ENCODE measurements around the gene KATNA1.

KATNA1 gene

GRCh38 chr6:149586149-149586548 is 62.4 kb downstream of the KATNA1 start:
- no peak for TF ChIP-seq CTCF (IDR thresholded peaks at IDR 0.05)
- Histone ChIP-seq H3K27ac (no peak overlapping the region), H3K4me3 (no peak overlapping the region), H3K9me3 (no peaks in the 10 kb centered on the region), H3K4me1 (no peaks in the 10 kb centered on the region), H3K36me3 (peaks cover 49 to 84% (median 78%) of the 10 kb centered on the region in 3 donors), H3K27me3 (no peaks in the 10 kb centered on the region)
- no peak for DNase-seq
- intact Hi-C loops (cut with DNase I; ENCODE audit: low total_unique reads): no loop called here

GRCh38 chr6:149581349-149581748 is 67.2 kb downstream of the KATNA1 start:
- Histone ChIP-seq H3K27ac (no peak overlapping the region), H3K4me3 (no peak overlapping the region), H3K27me3 (no peaks in the 10 kb centered on the region), H3K36me3 (peaks cover 43 to 67% (median 59%) of the 10 kb centered on the region in 3 donors), H3K9me3 (no peaks in the 10 kb centered on the region), H3K4me1 (no peaks in the 10 kb centered on the region)
- intact Hi-C loops (cut with DNase I; ENCODE audit: low total_unique reads): no loop called here
- no peak for TF ChIP-seq CTCF (IDR thresholded peaks at IDR 0.05)
- no peak for DNase-seq

- peaks cover 43 to 67% (median 54%) of the 10 kb centered on the region in 3 donors for H3K36me3 ChIP-seq
- no peak overlapping the region for H3K27ac ChIP-seq
- H3K4me3 ChIP-seq: no peak overlapping the region
- H3K27me3 ChIP-seq: no peaks in the 10 kb centered on the region
- TF ChIP-seq CTCF (IDR thresholded peaks at IDR 0.05): no peak
- H3K4me1 ChIP-seq: no peaks in the 10 kb centered on the region
- H3K9me3 ChIP-seq: no peaks in the 10 kb centered on the region
- intact Hi-C loops (cut with DNase I; ENCODE audit: low total_unique reads): no loop called here
- no peak for DNase-seq
These were observed 67.6 kb downstream of the KATNA1 start for GRCh38 chr6:149580880-149581279.

GRCh38 chr6:149567945-149568585 is 80.4 kb downstream of the KATNA1 start:
- H3K27ac ChIP-seq: no peak overlapping the region
- peaks cover 0 to 3% (median under 1%) of the 10 kb centered on the region in 3 donors for H3K36me3 ChIP-seq
- intact Hi-C loops (cut with DNase I; ENCODE audit: low total_unique reads): loop anchor here (10.0 kb wide), 1 partner anchor 77 kb away; the partner anchor contains the start of gene KATNA1
- no peaks in the 10 kb centered on the region for H3K27me3 ChIP-seq
- DNase-seq: no peak
- TF ChIP-seq CTCF (IDR thresholded peaks at IDR 0.05): no peak
- H3K4me1 ChIP-seq: peaks cover 0 to 23% (median 12%) of the 10 kb centered on the region in 4 donors
- H3K9me3 ChIP-seq: no peaks in the 10 kb centered on the region
- no peak overlapping the region for H3K4me3 ChIP-seq

GRCh38 chr6:149567194-149567586 is 81.3 kb downstream of the KATNA1 start:
- H3K27ac ChIP-seq: peak overlapping the region; percentile 92 to 97
- TF ChIP-seq CTCF (IDR thresholded peaks at IDR 0.05): no peak
- no peaks in the 10 kb centered on the region for H3K27me3 ChIP-seq
- intact Hi-C loops (cut with DNase I; ENCODE audit: low total_unique reads): loop anchor here (10.0 kb wide), 1 partner anchor 78 kb away; the partner anchor contains the start of gene KATNA1
- no peaks in the 10 kb centered on the region for H3K9me3 ChIP-seq
- peaks cover 0 to 23% (median 12%) of the 10 kb centered on the region in 4 donors for H3K4me1 ChIP-seq
- H3K36me3 ChIP-seq: no peaks in the 10 kb centered on the region
- no peak for DNase-seq
- peak overlapping the region; percentile 89 to 96 for H3K4me3 ChIP-seq

All from tibial artery (tissue), 4 donors.